NOMO-1 treated with DMSO at 0.1 percent for 48 hours (cell line): ENCODE data around the gene MTA3.
A peak's percentile ranks its signal among the peaks of the same experiment; 100 is the strongest.

ENCODE experiments used
- DNase-seq: peaks from one replicate; lab custom pipeline; 2025; ENCODE audit not compliant: unreplicated experiment; lab: John Stamatoyannopoulos, UW

MTA3 gene

GRCh38 chr2:42659609-42660008 is 91.2 kb downstream of the MTA3 start:
- DNase-seq = no peak

- peak; percentile 74 for DNase-seq
These were observed 94.8 kb downstream of the MTA3 start for GRCh38 chr2:42663106-42663780.

GRCh38 chr2:42663828-42664227 is 95.4 kb downstream of the MTA3 start:
- peak; percentile 88 for DNase-seq

GRCh38 chr2:42673989-42674579 is 105.7 kb downstream of the MTA3 start:
- DNase-seq = no peak

- no peak for DNase-seq
These were observed 107.4 kb downstream of the MTA3 start for GRCh38 chr2:42675815-42676214.

DNA sequence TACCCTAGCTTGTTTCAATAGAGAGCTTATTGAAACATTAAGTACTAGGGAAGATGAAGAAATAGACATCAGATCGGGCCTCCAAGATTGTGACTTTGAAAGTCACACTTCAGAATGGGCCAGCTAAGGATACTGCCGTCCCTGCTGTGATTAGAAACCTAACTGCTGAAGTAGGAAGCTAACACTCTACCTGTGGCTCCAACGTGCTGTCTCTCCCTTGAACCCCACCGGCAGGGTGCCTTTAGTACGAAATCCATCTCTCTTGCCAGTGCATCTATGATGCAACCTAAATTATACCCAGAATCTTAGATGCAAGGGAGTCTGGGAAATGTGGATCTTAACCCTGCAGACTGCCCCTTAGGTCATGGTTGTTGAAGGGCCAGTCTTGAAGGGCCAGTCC is 116.9 kb downstream of the MTA3 start:
- DNase-seq = no peak

GRCh38 chr2:42693013-42693615 is 124.7 kb downstream of the MTA3 start:
- DNase-seq = peak; percentile 70

- DNase-seq = no peak
These were observed 125.5 kb downstream of the MTA3 start for GRCh38 chr2:42693688-42694479.

- no peak for DNase-seq
These were observed 128.6 kb downstream of the MTA3 start for GRCh38 chr2:42696987-42697386.

DNA sequence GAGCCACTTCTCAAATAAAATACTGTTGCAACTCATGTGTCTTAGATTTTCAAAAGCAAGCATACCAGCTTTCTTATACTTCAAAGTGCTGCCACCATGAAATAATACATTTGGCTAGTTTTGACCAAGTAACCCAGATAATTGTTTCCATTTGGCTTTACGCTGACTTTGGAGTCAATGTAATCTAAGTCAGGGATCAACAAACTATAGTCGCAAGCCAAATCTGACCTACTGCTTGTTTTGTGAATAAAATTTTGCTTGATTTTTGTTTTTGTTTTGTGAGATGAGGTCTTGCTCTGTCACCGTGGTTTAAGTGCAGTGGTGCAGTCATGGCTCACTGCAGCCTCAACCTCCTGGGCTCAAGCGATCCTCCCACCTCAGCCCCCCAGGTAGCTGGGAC is 130.5 kb downstream of the MTA3 start:
- no peak for DNase-seq

DNA sequence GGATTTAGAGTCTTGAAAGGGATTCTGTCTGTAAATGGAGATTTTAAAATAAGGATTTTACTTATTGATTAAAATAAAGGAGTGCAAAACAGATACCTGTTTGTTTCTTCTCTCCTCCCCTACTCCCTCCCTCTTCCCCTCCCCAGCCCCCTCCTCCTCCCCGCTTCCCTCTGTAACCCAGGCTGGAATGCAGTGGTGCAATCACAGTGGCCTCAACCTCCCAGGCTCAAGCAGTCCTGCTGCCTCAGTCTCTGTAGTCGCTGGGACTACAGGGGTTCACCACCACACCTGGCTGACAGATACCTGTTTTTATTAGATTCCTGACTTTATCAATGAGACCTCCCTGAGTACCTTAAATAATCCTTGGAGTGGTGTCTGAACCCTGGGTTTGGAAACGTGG is 138.4 kb downstream of the MTA3 start:
- no peak for DNase-seq

DNA sequence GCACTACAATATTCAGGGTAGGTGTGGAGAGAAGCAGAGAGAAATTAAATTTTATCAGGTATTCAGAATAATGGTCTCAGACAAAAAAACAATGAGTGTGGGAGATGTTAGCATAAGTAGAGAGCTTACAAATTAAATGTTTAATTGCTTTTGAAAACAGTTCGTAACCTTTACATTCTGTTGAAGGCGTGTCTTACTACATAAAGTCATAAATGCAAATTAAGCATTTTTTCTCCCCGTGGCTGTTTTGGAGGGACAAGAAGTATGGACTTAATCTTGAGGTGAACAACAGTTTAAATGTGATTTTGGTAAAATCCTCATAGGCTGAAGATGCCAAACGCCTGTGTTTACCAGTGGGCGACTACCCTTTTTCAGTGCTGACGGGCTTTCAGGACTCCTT is 139.7 kb downstream of the MTA3 start:
- no peak for DNase-seq

- no peak for DNase-seq
These were observed 143.5 kb downstream of the MTA3 start for GRCh38 chr2:42711896-42712295.

DNA sequence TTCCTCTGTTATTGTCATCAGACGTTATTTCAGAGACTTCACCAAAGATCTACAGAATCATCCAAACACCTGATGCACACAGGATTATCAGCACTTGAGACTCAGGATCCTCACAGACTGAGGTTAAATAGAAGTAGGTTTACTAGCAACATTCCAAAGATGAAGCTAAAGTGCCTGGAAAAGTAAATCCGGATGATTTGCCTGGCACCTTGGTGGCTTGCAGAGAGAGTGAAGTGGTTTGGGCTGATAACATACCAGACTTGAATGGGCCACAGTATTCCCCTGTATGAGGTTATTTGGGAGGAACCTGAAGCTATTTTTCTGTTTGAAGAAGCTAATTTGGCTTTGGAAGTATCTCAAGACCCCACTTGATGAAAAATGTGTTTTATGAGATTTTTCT is 144.5 kb downstream of the MTA3 start:
- no peak for DNase-seq

GRCh38 chr2:42713920-42714319 is 145.5 kb downstream of the MTA3 start:
- no peak for DNase-seq

DNA sequence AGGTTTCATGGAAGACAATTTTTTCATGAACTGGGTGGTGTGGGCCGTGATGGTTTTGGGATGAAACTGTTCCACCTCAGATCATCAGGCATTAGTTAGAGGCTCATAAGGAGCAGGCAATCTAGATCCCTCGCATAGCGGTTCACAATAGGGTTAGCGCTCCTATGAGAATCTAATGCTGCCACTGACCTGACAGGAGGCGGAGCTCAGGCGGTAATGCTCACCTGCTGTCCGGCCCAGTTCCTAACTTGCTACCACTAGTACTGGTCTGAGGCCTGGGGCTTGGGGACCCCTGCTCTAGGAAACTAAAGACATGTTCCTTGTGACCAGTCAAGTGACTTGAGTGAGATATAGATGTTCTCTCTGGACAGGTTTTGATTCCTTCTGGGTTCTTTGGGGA is 146.3 kb downstream of the MTA3 start:
- no peak for DNase-seq

GRCh38 chr2:42721898-42722297 is 153.5 kb downstream of the MTA3 start:
- no peak for DNase-seq

DNA sequence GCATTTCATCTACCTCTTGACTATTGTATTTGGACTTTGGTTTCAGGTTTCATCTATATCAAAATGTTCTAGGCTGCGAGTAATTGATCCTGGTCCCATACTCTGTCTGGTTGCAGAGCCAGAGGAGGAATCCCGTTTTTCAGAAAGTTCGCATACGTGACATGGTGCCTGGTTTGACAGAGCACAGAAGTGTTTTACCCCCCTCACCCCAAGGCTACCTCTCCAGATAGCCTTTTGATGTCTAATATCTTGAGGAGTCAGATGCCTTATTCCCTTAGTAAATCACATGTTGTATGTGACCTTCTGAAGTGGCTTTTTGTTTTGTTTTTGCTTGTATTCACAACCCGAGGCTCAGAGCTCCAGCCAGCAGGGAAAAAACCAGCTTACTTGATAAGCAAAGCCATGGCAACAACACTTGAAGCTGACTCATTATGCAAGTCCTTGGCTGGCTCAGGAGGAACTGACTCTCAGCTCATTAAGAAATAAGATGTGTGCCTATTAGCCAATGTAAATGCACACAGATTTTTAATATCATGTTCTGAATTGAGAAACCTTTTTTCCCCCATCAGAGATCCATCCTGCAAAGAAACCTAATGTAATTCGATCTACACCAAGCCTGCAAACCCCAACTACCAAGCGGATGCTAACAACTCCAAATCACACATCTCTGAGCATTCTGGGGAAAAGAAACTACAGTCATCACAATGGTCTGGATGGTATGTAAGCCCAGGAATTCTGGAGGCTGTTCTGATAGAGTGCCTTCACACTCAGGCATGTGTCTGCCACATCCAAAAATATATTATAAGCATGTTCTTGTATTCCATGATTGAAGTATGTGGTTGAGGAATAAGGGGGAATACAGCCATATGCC is 154.1 kb downstream of the MTA3 start:
- DNase-seq = peak; percentile 87

GRCh38 chr2:42723465-42723864 is 155.0 kb downstream of the MTA3 start:
- no peak for DNase-seq

DNA sequence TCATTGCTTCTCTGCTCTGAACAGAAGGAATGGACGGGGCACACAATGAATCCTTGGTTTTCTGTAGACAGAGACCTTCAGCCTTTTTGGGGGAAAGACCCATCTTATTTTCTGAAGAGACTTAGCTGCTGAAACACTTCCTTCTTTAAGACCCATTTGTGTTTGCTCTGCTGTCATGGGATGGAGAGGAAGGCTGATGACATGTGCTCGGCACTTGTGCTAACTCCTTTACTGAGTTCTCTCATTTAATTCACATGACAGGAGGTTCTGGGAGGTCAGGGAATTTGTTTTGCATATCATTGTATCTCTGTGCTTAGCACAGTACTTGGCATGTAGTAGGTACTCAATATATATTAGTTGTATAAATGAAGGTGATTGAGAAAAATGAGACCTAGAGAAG is 156.5 kb downstream of the MTA3 start:
- DNase-seq = no peak

DNA sequence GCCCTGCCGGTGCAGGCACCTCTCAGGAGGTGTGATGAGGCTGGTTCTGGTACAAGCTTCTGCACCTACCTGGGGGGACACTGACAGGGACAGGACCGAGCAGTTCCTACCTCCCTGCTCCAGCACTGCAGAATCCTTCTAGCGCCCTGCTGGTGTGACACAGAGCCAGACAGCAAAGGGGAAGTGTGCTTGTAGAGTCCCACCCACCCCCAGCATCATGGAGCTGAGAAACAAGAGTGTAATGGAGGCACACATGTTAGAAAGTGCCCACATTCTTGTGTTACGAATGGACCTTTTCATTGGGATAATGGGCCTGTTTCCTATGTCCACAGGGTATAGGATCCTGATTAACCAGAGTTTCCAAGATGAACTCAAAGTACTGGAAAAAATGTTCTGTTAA is 157.2 kb downstream of the MTA3 start:
- DNase-seq = no peak
